Measurements from ENCODE around the gene ZNF594. TPM values are rescaled to one million over a fixed set of nuclear protein-coding genes. Genes with fewer than 3 reads are reported as not detected.
A peak's percentile ranks its signal among the peaks of the same experiment; 100 is the strongest.
"Not testable (repeated sequence)": the region's sequence is repeated elsewhere in the genome, so short reads cannot be mapped to it uniquely, and the experiment has no call there.

Gene ZNF594
- total RNA-seq, 3 donors from 2014 or later: 9.4 to 27.7 (median 22.6) TPM

DNA sequence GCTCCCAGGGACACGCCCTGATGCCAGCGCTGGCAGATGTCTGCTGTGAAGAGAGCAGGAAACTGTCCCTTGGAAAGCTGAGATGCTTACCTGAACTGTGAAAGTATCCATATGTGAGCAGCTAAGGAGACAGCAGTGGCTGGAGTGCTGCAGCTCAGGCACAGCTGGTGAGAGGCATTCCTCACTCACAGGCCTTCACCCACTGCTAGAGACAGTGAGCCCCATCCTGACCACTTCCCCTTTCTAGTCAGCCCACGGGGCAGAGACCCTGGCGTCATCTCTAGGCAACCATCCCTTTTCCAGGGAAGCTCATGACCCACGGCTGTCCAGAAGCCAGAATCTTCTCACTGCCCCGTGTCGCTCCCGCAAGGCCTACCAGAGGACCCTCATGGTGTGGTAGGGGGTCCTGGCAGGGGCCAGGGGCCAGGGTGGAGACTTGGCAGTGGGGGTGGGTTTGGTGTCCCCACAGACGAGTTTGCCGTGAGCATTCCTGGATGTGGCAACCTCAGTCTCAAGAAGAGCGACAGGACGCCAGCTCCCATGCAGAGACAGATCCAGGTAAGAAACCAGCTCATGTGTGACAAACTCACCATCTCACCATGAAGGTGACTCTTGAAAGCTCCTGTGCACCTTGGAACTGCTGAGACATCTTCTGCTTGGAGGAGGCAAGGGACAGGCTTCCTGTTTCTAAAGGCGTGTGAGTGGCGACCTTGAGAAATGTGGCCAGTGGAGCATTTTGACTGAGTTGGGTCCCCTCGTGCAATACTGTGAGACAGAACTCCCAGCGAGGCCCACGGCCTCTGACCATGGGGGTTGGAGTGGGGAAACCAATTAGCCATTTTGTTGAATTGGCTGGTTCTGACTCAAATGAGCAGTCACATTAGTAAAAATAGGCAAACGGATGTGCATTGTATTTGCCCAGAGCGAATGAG is 43.2 kb upstream of the ZNF594 start, which contains the start of gene SCIMP:
Gene SCIMP (minus strand): TSS at position 216 of the 932 bp plus-strand sequence. CDS start 105 bp downstream, at position 111.
- Histone ChIP-seq H3K27ac (peak within 1 kb of the TSS in 1 of 2 donors; percentile 7), H3K4me3 (no peak within 1 kb of the TSS)
- no peak for DNase-seq (ENCODE audit: low spot score in 2 of 2)

DNA sequence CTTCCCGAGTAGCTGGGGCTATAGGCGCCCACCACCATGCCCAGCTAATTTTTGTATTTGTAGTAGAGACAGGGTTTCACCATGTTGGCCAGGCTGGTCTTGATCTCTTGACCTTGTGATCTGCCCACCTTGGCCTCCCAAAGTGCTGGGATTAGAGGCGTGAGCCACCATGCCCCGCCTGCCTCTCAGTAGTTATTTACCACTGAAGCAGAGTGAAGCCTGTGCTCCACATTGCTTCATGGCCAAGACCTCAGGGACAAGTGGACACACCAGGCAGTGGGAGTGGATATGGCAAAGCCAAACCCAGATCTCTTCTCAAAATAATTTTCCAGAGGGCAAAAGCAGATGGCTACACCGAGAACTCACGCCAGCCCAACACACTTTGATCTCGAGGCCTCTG is 41.8 kb upstream of the ZNF594 start:
- intact Hi-C loops (cut with DNase I; ENCODE audit: low total_unique reads); DNase-seq (ENCODE audit: low spot score in 2 of 2): not testable (repeated sequence)

More for the DNA sequence above, 43.2 kb upstream of the ZNF594 start, which contains the start of gene SCIMP:
- Histone ChIP-seq H3K27me3 (no peaks in the 10 kb centered on the region), H3K4me1 (no peaks in the 10 kb centered on the region), H3K9me3 (no peaks in the 10 kb centered on the region), H3K36me3 (no peaks in the 10 kb centered on the region)
- TF ChIP-seq POLR2AphosphoS5 (IDR thresholded peaks at IDR 0.05) (no peak), CTCF (IDR thresholded peaks at IDR 0.05) (no peak), POLR2A (IDR thresholded peaks at IDR 0.05) (no peak)
- intact Hi-C loops (cut with DNase I; ENCODE audit: low total_unique reads): no loop called here

GRCh38 chr17:5226940-5227878 is 35.5 kb upstream of the ZNF594 start:
- no peaks in the 10 kb centered on the region for H3K9me3 ChIP-seq
- no peaks in the 10 kb centered on the region for H3K36me3 ChIP-seq
- no peaks in the 10 kb centered on the region for H3K27me3 ChIP-seq
- no peak for DNase-seq (ENCODE audit: low spot score in 2 of 2)
- no peaks in the 10 kb centered on the region for H3K4me1 ChIP-seq
- intact Hi-C loops (cut with DNase I; ENCODE audit: low total_unique reads): no loop called here
- no peak for TF ChIP-seq POLR2AphosphoS5 (IDR thresholded peaks at IDR 0.05)
- no peak for TF ChIP-seq CTCF (IDR thresholded peaks at IDR 0.05)
- TF ChIP-seq POLR2A (IDR thresholded peaks at IDR 0.05): no peak
- no peak overlapping the region for H3K4me3 ChIP-seq
- H3K27ac ChIP-seq: no peak overlapping the region

More for the DNA sequence above, 41.8 kb upstream of the ZNF594 start:
- not testable (repeated sequence) for H3K27me3 ChIP-seq, H3K4me3 ChIP-seq, H3K36me3 ChIP-seq, H3K9me3 ChIP-seq, H3K27ac ChIP-seq, H3K4me1 ChIP-seq

GRCh38 chr17:5225668-5226457 is 34.2 kb upstream of the ZNF594 start:
- H3K27me3 ChIP-seq: no peaks in the 10 kb centered on the region

DNA sequence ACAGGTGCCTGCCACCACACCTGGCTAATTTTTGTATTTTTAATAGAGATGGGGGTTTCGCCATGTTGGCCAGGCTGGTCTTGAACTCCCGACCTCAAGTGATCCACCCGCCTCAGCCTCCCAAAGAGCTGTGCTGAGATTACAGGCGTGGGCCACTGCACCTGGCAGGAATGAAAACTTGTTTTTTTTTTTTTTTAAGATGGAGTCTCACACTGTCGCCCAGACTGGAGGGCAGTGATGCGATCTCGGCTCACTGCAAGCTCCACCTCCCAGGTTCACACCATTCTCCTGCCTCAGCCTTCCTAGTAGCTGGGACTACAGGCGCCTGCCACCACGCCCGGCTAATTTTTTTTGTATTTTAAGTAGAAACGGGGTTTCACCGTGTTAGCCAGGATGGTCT is 30.2 kb upstream of the ZNF594 start:
- H3K36me3 ChIP-seq; H3K9me3 ChIP-seq; intact Hi-C loops (cut with DNase I; ENCODE audit: low total_unique reads); H3K4me1 ChIP-seq; H3K4me3 ChIP-seq; DNase-seq (ENCODE audit: low spot score in 2 of 2); H3K27me3 ChIP-seq: not testable (repeated sequence)
- H3K27ac ChIP-seq: peak overlapping the region in 1 of 2 donors; percentile 53

More at GRCh38 chr17:5225668-5226457, 34.2 kb upstream of the ZNF594 start:
- Histone ChIP-seq H3K36me3 (no peaks in the 10 kb centered on the region), H3K4me3 (no peak overlapping the region), H3K27ac (no peak overlapping the region), H3K4me1 (no peaks in the 10 kb centered on the region), H3K9me3 (no peaks in the 10 kb centered on the region)
- intact Hi-C loops (cut with DNase I; ENCODE audit: low total_unique reads): no loop called here
- TF ChIP-seq POLR2A (IDR thresholded peaks at IDR 0.05) (no peak), CTCF (IDR thresholded peaks at IDR 0.05) (no peak), POLR2AphosphoS5 (IDR thresholded peaks at IDR 0.05) (no peak)
- DNase-seq (ENCODE audit: low spot score in 2 of 2): no peak

All from breast epithelium (tissue), 4 donors.